Measurements from ENCODE around the gene EDN2.

EDN2 gene

GRCh38 chr1:41478118-41478748, 6.2 kb downstream of the EDN2 start:
- H3K27ac ChIP-seq: no peak overlapping the region
- no peak for TF ChIP-seq CTCF (IDR thresholded peaks at IDR 0.05; ENCODE audit: low read depth, low read length, missing control alignments)
- no peaks in the 10 kb centered on the region for H3K27me3 ChIP-seq (replicated peaks)
- H3K4me3 ChIP-seq (ENCODE audit: low read depth, low read length): no peak overlapping the region
- no peak for DNase-seq
- H3K36me3 ChIP-seq (replicated peaks): no peaks in the 10 kb centered on the region
- in situ Hi-C loops (cut with HindIII; ENCODE audit: low pct_ligation_motif_present, low sequenced_read_pairs): no loop called here

DNA sequence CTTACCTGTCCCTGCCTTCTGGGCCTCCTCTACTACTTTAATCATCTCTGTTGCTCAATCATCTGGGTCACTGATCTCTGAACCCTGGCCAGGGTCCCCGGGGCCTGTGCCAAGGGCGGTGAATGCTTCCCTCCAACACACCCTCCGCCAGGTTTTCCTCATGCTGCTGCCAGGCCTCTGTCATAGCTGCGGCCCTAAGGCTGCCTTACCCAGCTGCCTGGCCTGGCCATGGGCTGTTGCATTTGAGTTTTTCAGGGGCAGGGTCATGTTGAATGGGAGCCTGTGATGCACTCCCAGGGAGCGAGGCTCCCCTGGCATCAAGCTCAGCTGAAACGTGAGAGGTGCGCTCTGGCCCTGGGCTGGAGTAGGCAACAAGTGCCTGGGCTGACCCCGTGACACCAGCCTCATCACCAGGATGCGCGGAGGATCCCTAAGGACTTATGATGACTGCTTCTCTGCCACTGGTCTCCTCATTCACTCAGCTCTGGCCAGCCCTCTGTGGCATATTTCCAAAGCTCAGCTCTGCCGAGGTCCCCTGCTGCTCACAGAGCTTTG, 7.6 kb downstream of the EDN2 start:
- TF ChIP-seq CTCF (IDR thresholded peaks at IDR 0.05; ENCODE audit: low read depth, low read length, missing control alignments): no peak

GRCh38 chr1:41475859-41476567, 8.5 kb downstream of the EDN2 start:
- no peak overlapping the region for H3K4me3 ChIP-seq (ENCODE audit: low read depth, low read length)
- H3K27me3 ChIP-seq (replicated peaks): no peaks in the 10 kb centered on the region
- peak; percentile 50 for TF ChIP-seq CTCF (IDR thresholded peaks at IDR 0.05; ENCODE audit: low read depth, low read length, missing control alignments)
- DNase-seq: no peak
- in situ Hi-C loops (cut with HindIII; ENCODE audit: low pct_ligation_motif_present, low sequenced_read_pairs): no loop called here
- no peak overlapping the region for H3K27ac ChIP-seq
- no peaks in the 10 kb centered on the region for H3K36me3 ChIP-seq (replicated peaks)

More for the DNA sequence above, 7.6 kb downstream of the EDN2 start:
- in situ Hi-C loops (cut with HindIII; ENCODE audit: low pct_ligation_motif_present, low sequenced_read_pairs): no loop called here
- no peak overlapping the region for H3K4me3 ChIP-seq (ENCODE audit: low read depth, low read length)
- no peak overlapping the region for H3K27ac ChIP-seq
- no peaks in the 10 kb centered on the region for H3K36me3 ChIP-seq (replicated peaks)
- peak; percentile 40 for DNase-seq
- no peaks in the 10 kb centered on the region for H3K27me3 ChIP-seq (replicated peaks)

- in situ Hi-C loops (cut with HindIII; ENCODE audit: low pct_ligation_motif_present, low sequenced_read_pairs): no loop called here
- Histone ChIP-seq H3K27ac (no peak overlapping the region), H3K36me3 (replicated peaks) (no peaks in the 10 kb centered on the region), H3K4me3 (ENCODE audit: low read depth, low read length) (no peak overlapping the region), H3K27me3 (replicated peaks) (no peaks in the 10 kb centered on the region)
- no peak for TF ChIP-seq CTCF (IDR thresholded peaks at IDR 0.05; ENCODE audit: low read depth, low read length, missing control alignments)
- no peak for DNase-seq
These were observed 9.1 kb downstream of the EDN2 start for GRCh38 chr1:41475346-41475745.

GRCh38 chr1:41474490-41475271, 9.8 kb downstream of the EDN2 start:
- Histone ChIP-seq H3K27ac (no peak overlapping the region), H3K4me3 (ENCODE audit: low read depth, low read length) (no peak overlapping the region), H3K27me3 (replicated peaks) (no peaks in the 10 kb centered on the region), H3K36me3 (replicated peaks) (no peaks in the 10 kb centered on the region)
- in situ Hi-C loops (cut with HindIII; ENCODE audit: low pct_ligation_motif_present, low sequenced_read_pairs): no loop called here
- no peak for DNase-seq
- TF ChIP-seq CTCF (IDR thresholded peaks at IDR 0.05; ENCODE audit: low read depth, low read length, missing control alignments): no peak

Measured in brain microvascular endothelial cell (primary cell).